B cell (primary cell): ENCODE measurements around the gene ERC2.

Source experiments
- EZH2 ChIP-seq: IDR thresholded peaks from 2 replicates; pipeline ENCODE4 v1.6.1; 2012; ENCODE audit warnings: borderline replicate concordance, low read depth, mild to moderate bottlenecking, moderate library complexity, low read length; ENCODE audit not compliant: insufficient read depth, poor library complexity, severe bottlenecking
- TF ChIP-seq, protein P1 (sequence below): fragments of 200-600 bp; IDR thresholded peaks from one replicate; pipeline ENCODE4 v1.8.0; 2022; ENCODE audit warnings: antibody characterized with exemption, mild to moderate bottlenecking

DNA sequence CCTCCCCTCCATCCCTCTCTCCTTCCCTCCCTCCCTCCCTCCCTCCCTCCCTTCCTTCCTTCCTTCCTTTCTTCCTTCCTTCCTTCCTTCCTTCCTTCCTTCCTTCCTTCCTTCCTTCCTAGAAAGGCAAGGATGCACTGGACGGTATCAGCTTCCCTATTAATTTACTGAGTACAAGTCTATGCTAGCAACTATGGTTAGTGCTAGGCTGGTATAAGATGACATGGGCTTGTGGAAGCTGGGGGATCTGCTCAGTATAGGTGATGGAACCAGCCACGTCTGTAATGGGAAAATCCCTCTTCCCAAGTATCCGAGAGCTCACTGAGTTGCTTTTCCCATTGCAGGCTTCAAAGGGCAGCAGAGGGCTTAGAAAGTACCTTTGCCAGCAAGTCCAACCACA is 884.8 kb downstream of the ERC2 start:
- TF ChIP-seq, protein P1, sequence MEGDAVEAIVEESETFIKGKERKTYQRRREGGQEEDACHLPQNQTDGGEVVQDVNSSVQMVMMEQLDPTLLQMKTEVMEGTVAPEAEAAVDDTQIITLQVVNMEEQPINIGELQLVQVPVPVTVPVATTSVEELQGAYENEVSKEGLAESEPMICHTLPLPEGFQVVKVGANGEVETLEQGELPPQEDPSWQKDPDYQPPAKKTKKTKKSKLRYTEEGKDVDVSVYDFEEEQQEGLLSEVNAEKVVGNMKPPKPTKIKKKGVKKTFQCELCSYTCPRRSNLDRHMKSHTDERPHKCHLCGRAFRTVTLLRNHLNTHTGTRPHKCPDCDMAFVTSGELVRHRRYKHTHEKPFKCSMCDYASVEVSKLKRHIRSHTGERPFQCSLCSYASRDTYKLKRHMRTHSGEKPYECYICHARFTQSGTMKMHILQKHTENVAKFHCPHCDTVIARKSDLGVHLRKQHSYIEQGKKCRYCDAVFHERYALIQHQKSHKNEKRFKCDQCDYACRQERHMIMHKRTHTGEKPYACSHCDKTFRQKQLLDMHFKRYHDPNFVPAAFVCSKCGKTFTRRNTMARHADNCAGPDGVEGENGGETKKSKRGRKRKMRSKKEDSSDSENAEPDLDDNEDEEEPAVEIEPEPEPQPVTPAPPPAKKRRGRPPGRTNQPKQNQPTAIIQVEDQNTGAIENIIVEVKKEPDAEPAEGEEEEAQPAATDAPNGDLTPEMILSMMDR, result no peak
- TF ChIP-seq EZH2, result no peak
